Measurements from ENCODE around the gene NAT10.

- no peak for TF ChIP-seq EZH2phosphoT487 (IDR thresholded peaks at IDR 0.05; ENCODE audit: insufficient read depth, low read depth)
- TF ChIP-seq EZH2 (IDR thresholded peaks at IDR 0.05; ENCODE audit: insufficient read depth, poor library complexity, severe bottlenecking) = no peak
These were observed 8.6 kb downstream of the NAT10 start for GRCh38 chr11:34114014-34114413.
